ENCODE results near the gene CFLAR. TPM values are rescaled to one million over a fixed set of nuclear protein-coding genes. Genes with fewer than 3 reads are reported as not detected.

Gene CFLAR
- total RNA-seq, 1 experiment from 2014 or later, result 7.6 TPM

DNA sequence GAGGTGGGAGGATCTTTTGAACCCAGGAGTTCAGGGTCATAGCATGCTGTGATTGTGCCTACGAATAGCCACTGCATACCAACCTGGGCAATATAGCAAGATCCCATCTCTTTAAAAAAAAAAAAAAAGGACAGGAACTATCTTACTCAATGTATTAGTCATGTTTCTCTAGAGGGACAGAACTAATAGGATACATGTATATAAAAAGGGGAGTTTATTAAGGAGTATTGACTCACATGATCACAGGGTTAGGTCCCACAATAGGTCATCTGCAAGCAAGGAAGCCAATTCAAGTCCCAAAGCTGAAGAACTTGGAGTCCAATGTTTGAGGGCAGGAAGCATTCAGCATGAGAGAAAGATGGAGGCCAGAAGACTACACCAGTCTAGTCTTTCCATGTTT lies 48.2 kb downstream of the CFLAR start:
- Histone ChIP-seq H3K4ac (ENCODE audit: low read depth, low read length) (no peak overlapping the region), H2BK5ac (ENCODE audit: insufficient read length, low read length) (no peak overlapping the region), H3K4me2 (ENCODE audit: insufficient read depth, insufficient read length, low read length) (no peak overlapping the region), H3K56ac (ENCODE audit: insufficient read length, low read depth, low read length) (no peak overlapping the region), H3K4me1 (ENCODE audit: insufficient read depth, low read length) (no peaks in the 10 kb centered on the region), H3K9me3 (ENCODE audit: control insufficient read depth, low read depth, low read length) (no peaks in the 10 kb centered on the region), H3K9ac (ENCODE audit: extremely low read depth, insufficient read length, low read length) (no peak overlapping the region), H2BK20ac (ENCODE audit: low read depth, low read length, poor library complexity, severe bottlenecking) (no peak overlapping the region), H3K23me2 (ENCODE audit: insufficient read length, low read depth, low read length, poor library complexity, severe bottlenecking) (no peaks in the 10 kb centered on the region), H2AFZ (ENCODE audit: low read length) (no peak overlapping the region), H3K79me2 (ENCODE audit: insufficient read depth, low read length) (no peaks in the 10 kb centered on the region), H3K18ac (ENCODE audit: insufficient read length, low read depth, low read length) (no peak overlapping the region), H3K14ac (ENCODE audit: insufficient read depth, low read length) (no peak overlapping the region), H2BK12ac (ENCODE audit: insufficient read length, low read depth, low read length) (no peak overlapping the region), H3K27me3 (ENCODE audit: insufficient read depth, low read length) (no peaks in the 10 kb centered on the region), H3K79me1 (ENCODE audit: insufficient read depth, low read depth, low read length, poor library complexity, severe bottlenecking) (no peaks in the 10 kb centered on the region), H2AK5ac (ENCODE audit: insufficient read length, low read length) (no peak overlapping the region), H4K20me1 (ENCODE audit: control insufficient read depth, insufficient read depth, insufficient read length) (no peaks in the 10 kb centered on the region), H3T11ph (ENCODE audit: low read length) (no peak overlapping the region), H3K23ac (ENCODE audit: insufficient read length, low read depth, low read length) (no peak overlapping the region), H3K27ac (ENCODE audit: insufficient read length, low read depth, low read length) (no peak overlapping the region), H2BK15ac (ENCODE audit: low read depth, low read length) (no peak overlapping the region), H4K5ac (ENCODE audit: insufficient read length, low read depth, low read length) (no peak overlapping the region), H4K8ac (replicated peaks; ENCODE audit: insufficient read length, low read depth, low read length) (no peak overlapping the region), H4K91ac (ENCODE audit: insufficient read length, low read depth, low read length) (no peak overlapping the region), H2BK120ac (ENCODE audit: low read depth, low read length, poor library complexity, severe bottlenecking) (no peak overlapping the region)
- H3K36me3 Mint-ChIP-seq (ENCODE audit: insufficient read depth in 1 of 3, low read depth in 3 of 3), result peaks cover 0 to 15% (median 4%) of the 10 kb centered on the region in 3 experiments; a peak in 3 of 7 replicates
- H3K4me1 Mint-ChIP-seq, result no peaks in the 10 kb centered on the region
- no peak overlapping the region for H3K27ac Mint-ChIP-seq
- peaks cover 3 to 22% of the 10 kb centered on the region in 2 experiments; a peak in 3 of 5 replicates for H3K9me3 Mint-ChIP-seq
- no peak overlapping the region for H3K4me3 Mint-ChIP-seq
- TF ChIP-seq, protein P1, sequence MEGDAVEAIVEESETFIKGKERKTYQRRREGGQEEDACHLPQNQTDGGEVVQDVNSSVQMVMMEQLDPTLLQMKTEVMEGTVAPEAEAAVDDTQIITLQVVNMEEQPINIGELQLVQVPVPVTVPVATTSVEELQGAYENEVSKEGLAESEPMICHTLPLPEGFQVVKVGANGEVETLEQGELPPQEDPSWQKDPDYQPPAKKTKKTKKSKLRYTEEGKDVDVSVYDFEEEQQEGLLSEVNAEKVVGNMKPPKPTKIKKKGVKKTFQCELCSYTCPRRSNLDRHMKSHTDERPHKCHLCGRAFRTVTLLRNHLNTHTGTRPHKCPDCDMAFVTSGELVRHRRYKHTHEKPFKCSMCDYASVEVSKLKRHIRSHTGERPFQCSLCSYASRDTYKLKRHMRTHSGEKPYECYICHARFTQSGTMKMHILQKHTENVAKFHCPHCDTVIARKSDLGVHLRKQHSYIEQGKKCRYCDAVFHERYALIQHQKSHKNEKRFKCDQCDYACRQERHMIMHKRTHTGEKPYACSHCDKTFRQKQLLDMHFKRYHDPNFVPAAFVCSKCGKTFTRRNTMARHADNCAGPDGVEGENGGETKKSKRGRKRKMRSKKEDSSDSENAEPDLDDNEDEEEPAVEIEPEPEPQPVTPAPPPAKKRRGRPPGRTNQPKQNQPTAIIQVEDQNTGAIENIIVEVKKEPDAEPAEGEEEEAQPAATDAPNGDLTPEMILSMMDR (conservative IDR thresholded peaks at IDR 0.05), result no peak
- no peak for DNase-seq
- no peaks in the 10 kb centered on the region for H3K27me3 Mint-ChIP-seq (ENCODE audit: low read depth)
- WGBS (ENCODE audit: extremely low coverage, insufficient read length, low lambda C conversion rate), result no CpG with 5 or more reads among the region's 1 CpG

Data from H9 (cell line).